22Rv1 (cell line): ENCODE results near the gene MED6.

Experiments
- H3K27ac ChIP-seq: fragments of 450-650 bp; 2 replicates; pipeline ENCODE4 v1.5.1; 2017
- CTCF ChIP-seq: fragments of 450-650 bp; IDR thresholded peaks from 2 replicates; pipeline ENCODE4 v1.5.1; 2017; ENCODE audit warnings: mild to moderate bottlenecking
- ZFX ChIP-seq: fragments of 450-650 bp; IDR thresholded peaks from 2 replicates; pipeline ENCODE4 v1.6.1; 2017; ENCODE audit warnings: antibody characterized with exemption, borderline replicate concordance

Gene MED6

GRCh38 chr14:70563869-70564268 lies 36.6 kb downstream of the MED6 start:
- H3K27ac ChIP-seq: no peak overlapping the region
- TF ChIP-seq CTCF (no peak), ZFX (no peak)

DNA sequence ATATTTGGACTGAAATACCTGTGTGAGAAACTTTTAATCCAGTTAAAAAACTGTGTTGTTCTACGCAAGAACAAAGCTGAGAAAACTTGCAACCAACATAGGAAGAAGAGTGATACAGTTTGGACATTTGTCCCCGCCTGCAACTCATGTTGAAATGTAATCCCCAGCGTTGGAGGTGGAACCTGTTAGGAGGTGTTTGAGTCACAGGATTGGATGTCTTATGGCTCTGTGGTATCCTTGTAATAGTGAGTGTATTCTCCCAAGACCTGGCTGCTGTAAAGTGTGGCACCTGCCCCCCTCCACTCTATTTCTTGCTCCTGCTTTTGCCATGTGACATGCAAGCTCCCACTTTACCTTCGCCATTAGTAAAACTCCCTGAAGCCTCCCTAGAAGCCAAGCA lies 37.0 kb downstream of the MED6 start:
- TF ChIP-seq ZFX (no peak), CTCF (no peak)
- no peak overlapping the region for H3K27ac ChIP-seq

- TF ChIP-seq ZFX (no peak), CTCF (no peak)
- no peak overlapping the region for H3K27ac ChIP-seq
Measured at GRCh38 chr14:70558356-70558755, 42.1 kb downstream of the MED6 start.

DNA sequence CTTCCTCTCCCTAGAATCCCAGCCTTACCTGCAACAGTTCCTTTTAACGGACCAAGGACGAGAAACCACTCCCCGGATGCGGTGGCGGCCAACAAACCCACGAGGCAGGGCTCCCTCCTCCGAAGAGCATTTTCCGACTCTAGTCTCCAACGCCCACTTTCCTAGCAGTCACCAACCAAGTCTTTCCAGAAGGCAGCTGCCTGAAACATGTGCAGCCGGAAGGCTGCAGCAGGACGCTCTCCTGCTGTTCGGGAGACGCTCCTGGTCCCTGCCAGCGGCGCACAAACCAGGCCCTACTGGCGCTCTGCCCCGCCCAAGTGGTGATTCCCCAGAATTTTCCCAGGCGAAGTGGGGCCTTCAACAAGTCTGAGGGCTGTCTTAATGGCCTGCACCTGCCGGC lies 44.6 kb downstream of the MED6 start:
- TF ChIP-seq ZFX: no peak
- no peak for TF ChIP-seq CTCF
- no peak overlapping the region for H3K27ac ChIP-seq

DNA sequence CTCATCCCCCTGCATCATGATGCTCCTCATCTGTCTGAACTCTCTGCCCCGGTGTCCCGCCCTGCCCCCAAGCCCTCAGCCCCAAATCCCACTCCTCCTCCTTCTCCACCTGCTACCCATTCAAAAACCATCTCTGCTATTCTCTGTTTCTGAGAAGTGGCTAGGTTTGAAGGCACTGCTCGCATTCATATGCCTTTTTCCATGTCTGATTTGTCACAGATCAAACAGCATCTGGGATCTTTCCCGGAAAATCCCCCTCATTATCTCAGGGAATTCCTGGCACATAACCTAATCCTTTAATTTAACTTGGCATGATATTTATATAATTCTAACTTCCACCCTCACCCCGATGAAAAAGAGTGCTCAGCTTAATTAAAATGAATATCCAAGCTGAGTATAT lies 62.4 kb downstream of the MED6 start:
- TF ChIP-seq CTCF (no peak), ZFX (no peak)
- H3K27ac ChIP-seq: no peak overlapping the region

DNA sequence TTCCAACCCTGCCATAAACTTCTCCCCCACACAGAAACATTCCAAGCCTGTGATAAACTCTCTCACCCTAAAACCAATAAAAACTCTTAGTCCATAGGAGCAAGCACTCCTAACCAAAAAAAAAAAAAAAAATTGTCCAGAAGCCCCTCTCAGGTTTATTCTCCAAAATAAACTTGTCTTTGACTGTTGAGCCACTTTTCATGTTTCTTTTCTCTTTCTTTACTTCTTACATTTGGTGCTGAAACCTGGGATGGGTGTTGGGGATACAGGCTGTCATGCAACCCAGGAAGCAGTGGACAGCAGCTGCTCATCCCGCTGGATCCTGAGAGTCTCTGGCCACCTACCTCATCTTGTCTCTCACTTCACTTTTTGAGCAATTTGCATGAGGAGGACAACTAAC lies 63.6 kb downstream of the MED6 start:
- no peak for TF ChIP-seq CTCF
- no peak for TF ChIP-seq ZFX
- no peak overlapping the region for H3K27ac ChIP-seq

DNA sequence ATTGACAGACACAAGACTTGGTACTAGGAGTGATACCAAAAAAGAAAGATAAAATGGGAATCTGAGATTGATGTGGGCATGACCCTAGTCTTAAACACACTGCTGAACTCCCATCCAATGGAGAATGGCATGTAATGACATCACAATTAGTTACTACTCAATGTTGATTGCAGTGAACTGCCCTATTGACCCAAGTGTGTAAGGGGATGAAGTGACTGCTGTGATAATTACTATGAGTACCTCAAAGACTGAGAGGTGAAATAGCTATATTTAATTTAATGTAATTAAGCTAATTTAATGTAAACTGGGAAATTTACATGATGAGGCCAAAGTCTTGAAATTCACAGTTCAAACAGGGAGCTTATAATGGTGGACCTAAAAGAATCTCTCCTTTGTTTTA lies 65.6 kb downstream of the MED6 start, which contains the start of gene ADAM20:
TSS of gene ADAM20 (minus strand) at position 101 of the 400 bp plus-strand sequence. CDS start 10,247 bp downstream, outside the sequence.
- H3K27ac ChIP-seq: no peak within 1 kb of the TSS
- no peak for TF ChIP-seq ZFX
- TF ChIP-seq CTCF: no peak
